Retinal pigment epithelial cell (primary cell): ENCODE measurements around the gene AKAP13.

Source experiments
- DNase-seq: peaks from one replicate; pipeline ENCODE4 v3.0.0-alpha.2; 2010; ENCODE audit warnings: low read depth
- H3K4me3 ChIP-seq: 2 replicates; pipeline ENCODE4 v1.5.1; 2011; ENCODE audit warnings: mild to moderate bottlenecking, low read length, control low read depth, moderate library complexity
- TF ChIP-seq, protein P1 (sequence below): conservative IDR thresholded peaks from 2 replicates; pipeline ENCODE4 v1.5.1; 2011; ENCODE audit warnings: low read depth, low read length, control low read depth, inconsistent platforms

Gene AKAP13

DNA sequence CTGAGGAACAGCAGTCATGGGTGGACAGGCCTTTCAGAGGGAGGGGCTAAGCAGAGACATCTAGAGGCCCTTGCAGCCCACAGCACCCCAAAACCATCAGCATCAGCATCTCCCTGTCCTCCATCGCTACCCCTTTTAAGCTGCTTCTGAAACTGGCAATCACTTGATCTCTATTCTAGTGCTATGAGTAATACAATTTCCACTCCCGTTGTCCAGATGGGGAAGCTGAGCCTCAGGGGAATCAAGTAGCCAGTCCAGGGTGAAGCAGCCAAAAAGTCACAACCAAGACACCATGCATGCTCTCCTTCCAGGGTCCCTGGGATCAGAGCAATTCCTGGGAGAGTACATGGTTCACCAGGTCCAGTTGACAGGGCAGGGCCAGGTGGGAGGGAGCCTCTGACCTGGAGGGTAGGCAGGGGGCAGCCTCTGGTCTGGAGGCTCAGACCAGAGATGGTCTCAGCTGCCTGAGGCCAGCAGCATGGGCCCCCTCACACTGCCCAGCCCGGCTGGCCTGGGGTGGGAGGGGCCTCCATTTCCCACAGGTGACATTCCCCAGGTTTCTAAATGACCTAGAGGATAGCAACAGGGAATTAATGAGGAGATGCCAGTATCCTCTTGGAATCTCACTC lies 384.4 kb downstream of the AKAP13 start:
- TF ChIP-seq, protein P1, sequence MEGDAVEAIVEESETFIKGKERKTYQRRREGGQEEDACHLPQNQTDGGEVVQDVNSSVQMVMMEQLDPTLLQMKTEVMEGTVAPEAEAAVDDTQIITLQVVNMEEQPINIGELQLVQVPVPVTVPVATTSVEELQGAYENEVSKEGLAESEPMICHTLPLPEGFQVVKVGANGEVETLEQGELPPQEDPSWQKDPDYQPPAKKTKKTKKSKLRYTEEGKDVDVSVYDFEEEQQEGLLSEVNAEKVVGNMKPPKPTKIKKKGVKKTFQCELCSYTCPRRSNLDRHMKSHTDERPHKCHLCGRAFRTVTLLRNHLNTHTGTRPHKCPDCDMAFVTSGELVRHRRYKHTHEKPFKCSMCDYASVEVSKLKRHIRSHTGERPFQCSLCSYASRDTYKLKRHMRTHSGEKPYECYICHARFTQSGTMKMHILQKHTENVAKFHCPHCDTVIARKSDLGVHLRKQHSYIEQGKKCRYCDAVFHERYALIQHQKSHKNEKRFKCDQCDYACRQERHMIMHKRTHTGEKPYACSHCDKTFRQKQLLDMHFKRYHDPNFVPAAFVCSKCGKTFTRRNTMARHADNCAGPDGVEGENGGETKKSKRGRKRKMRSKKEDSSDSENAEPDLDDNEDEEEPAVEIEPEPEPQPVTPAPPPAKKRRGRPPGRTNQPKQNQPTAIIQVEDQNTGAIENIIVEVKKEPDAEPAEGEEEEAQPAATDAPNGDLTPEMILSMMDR: no peak
- DNase-seq: no peak
- no peak overlapping the region for H3K4me3 ChIP-seq

DNA sequence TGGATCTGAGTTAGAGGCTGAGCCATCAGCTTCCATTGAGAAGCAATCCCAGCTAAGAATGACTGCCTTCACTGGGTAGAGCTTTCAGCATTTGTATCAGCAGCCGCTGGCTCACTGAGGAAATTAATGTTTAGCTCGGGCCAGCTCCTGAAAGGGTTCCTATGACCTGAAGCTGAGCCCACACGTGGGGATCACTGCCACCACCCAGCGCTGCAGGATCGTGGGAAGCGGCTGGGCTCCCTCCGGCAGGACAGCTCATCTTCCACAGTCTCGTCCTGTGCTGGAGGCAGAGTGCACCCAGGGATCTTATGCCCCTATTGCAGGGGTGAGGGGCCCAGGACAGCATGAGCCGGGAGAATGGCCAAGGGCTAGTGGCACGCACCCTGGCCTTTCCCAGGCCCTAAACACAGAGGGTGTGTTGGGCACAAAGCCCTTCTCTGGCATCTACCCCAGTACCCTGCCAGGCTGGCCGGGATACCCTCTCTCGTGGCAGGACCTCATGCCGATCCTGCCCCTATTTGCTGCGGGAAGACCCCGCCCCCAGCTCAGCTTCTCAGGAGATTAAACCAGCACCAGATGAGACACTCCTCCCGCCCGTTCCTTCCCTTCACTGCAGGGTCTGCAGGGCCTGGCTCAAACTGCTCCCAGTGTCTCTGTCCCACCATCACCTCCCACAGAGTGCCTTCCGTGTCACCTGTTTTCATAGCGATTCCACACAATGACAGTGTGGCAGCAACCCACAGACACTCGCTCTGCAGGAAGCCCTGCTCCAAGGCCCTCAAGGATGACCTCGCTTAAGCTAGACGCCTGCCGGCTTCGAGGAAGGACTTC lies 385.8 kb downstream of the AKAP13 start:
- TF ChIP-seq, protein P1: no peak
- H3K4me3 ChIP-seq: no peak overlapping the region
- no peak for DNase-seq

DNA sequence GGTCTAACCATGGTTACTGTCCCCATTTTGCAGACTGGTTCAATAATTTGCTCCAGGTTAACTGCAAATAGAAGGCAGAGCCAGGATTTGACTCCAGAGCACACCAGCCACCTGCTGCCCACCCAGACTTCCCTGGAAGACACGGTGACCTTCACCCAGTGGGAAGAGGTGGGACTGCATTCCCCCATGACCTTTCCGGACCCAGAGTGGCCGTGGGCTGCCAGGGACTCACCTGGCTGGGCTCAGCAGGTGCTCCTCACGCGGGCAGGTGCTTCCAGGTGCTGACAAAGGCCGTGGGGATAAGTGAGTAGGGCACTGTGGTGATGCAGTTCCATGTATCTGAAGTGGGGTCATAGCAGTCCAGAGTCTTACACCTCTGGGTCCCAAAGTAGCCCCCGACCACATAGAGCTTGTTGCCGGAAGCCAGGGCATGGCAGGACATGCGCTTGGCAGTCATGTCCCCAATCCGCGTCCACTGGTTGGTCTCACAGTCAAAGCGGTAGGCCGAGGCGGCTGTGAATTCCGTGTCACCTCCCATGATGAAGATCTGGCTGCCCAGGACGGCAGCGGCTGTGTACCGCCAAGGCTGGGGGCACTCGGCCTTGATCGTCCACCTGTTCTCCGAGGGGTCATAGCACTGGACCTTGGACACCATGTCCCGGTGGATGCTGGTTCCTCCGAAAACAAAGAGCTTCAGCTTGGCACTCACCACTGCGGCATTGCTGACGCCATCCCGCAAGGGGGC lies 387.6 kb downstream of the AKAP13 start:
- TF ChIP-seq, protein P1: no peak
- no peak overlapping the region for H3K4me3 ChIP-seq
- no peak for DNase-seq

DNA sequence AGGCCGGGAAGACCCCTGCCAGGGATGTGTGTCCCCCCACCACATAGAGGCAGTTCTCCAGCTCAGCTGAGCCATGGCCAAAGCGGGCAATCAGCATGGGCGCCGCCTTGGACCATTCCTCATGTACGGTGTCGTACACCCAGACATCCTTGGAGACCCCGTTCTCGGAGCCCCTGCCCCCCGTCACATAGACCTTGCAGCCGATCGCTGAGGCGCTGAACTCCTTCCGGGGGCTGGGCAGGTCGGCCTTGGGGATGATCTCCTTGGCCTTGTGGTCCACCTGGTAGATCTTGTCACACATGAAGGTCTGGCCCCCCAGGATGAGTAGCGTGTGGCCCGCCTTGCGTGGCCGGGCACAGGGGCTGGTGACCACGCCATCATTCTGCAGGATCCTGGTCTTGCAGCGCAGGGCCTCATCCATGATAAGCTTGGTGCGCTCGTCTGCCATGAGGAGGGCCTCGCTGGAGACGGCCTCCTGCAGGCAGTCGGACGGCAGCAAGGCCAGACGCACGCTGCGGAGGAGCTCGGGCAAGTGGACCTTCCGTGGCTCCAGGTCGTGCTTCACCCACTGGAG lies 388.3 kb downstream of the AKAP13 start:
- DNase-seq: no peak
- TF ChIP-seq, protein P1: no peak
- no peak overlapping the region for H3K4me3 ChIP-seq

DNA sequence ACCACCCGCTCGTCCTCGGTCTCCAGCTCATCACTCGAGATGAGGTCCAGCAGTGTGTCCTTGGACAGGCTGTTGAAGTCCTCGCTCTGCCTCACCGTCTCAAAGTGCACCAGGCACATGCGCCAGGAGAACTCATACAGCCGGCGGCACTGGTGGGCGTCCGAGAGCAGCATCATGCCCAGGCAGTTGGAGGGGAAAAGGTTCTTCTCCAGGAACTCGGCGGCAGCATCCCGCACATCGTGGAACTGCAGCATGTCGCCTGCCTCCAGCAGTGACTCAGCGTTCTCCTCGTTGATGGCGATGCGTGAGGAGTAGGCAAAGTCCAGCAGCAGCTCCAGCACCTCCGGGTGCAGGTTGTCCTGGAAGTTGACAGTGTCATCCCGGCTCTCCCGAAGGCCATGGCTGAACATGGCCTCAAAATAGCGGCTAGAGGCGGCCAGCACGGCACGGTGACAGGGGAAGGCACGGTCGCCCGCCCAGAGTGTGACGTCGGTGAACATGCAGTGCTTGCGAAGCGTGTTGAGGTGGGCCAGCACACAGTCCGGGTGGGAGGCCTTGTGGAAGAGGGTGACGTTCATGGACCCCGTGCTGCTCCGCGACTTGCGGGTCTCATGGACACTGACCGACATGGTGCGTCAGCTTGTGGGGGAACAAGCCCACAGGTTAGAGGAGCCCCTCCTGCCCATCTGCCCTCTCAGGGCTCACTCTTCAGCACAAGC lies 388.9 kb downstream of the AKAP13 start:
- no peak for DNase-seq
- TF ChIP-seq, protein P1: no peak
- no peak overlapping the region for H3K4me3 ChIP-seq
